ENCODE data around the gene BCO1.

Gene BCO1

DNA sequence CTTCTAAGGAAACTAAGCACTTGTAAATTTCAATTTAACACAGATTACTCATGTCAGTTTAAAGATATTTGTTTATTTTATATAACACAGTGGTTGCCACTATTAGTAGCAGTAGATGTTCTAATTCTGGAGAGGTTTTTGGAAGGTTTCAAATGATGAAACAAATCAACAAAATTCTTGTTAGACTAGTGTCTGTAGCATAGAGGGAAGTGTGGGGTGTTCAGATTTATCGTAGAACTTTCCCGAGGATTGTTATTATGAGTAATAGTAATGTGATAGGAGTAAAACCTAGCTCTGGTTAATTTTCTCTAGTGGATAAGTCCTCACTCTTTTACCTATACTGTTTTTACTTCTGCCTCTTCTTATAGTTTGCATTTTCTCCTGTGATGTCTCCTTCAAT, 82.5 kb downstream of the BCO1 start:
- no peak for DNase-seq

DNA sequence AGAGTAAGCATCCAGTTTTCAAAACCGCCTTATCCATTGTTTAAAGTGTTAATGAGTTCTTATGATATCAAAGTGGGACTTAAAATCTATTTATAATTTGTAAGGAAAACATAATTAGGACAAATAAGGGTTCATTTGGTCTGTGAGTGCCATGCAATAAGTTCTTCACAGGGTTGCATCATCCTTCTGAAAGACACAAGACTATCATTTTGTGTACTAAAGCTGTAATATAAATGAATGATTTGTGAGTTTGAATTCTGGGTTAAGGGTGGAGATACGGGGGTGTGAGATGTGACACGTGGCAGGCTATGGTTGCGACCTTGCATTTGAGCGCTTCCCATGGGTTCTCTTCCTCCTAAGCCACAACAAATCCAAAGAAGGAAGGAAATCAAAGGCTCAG, 83.0 kb downstream of the BCO1 start:
- DNase-seq, result no peak

DNA sequence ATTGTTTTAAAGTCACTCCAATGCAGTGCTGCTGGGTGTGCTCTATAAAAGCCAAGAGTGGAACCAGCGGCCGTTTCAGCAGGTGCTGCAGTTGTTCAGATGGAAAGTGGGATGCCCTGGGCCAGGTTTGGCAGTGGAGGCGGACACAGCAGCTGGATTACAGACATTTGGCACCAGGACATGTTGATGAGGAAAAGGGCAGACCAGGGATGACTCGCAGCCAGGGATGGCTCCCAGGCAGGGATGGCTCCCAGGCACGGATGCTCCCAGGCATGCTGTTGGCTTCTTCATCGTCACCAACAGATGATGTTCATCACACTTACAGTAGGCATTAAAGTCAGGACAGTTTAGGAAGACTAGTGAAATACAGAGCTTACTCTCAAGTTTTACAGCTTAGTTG, 86.3 kb downstream of the BCO1 start:
- DNase-seq, result no peak

DNA sequence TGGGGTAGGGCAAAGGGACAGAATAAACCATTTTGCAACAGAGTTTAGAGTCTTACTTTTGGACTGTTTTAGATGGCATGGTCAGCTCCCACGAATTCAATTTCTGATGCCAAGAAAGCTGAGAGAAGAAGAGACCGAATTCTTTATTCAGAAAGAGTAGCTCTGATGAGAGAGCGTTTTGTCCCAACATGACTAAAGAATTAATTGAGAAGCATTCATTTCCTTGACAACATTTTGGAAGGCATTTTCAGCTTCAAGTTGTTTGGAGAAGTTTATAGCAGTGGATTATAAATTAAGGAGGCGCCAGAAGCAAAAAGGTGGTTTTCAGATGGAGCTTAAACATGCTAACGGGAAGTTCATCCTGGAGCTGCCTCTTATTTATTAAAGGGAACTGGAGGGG, 88.5 kb downstream of the BCO1 start:
- no peak for DNase-seq

DNA sequence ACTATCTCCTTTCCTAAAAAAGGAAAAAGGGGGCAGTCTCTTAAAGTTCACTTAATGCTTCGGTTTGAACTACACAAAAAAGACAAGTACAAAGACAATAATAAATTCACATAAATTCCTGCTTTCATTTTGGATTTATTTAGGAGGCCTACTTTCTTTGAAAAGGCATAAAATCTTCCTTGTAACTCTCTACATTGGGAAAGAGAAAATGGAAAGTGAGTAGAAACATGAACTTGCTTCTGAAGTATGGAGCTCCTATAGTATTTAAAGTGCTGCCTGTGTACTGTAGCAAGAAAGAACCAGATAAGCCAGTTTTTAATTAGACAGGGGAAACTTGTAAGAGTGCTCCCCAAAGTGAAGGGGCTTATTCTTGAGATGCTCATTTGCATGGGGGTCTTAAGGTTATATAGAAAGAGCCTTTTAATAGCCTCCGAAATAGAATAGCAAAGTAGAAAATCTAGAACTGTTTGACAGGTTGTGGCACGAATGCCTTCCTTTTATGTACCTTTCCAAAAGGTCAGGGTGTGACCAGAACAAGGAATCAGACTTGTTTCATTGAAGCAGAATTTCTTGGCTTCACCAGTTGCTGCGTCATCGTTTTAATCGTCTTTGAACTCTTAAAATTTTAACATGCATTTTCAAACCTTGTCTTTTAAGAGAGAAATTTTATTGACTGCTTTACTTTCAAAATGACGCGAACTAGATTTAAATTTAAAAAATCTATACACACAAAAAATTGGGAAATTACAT, 89.1 kb downstream of the BCO1 start:
- no peak for DNase-seq

DNA sequence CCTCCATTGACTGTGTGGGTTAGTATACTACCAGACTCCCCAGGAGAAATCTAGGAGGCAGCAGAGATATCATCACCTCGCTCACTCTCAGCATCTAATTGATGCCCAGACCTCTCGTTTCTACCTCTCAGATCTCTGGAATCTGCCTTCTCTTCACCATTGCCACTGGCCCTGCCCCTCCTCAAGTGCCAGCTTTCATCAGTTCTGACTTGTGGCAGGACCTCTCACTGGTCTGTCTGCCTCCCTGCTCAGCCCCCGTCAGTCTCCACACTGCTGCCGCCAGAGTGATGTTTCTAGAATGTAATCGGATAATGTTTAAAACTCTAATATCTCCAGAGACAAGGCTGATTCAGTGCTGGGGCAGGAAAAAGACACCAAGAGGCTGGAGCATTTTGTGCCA, 91.5 kb downstream of the BCO1 start:
- DNase-seq, result no peak

DNA sequence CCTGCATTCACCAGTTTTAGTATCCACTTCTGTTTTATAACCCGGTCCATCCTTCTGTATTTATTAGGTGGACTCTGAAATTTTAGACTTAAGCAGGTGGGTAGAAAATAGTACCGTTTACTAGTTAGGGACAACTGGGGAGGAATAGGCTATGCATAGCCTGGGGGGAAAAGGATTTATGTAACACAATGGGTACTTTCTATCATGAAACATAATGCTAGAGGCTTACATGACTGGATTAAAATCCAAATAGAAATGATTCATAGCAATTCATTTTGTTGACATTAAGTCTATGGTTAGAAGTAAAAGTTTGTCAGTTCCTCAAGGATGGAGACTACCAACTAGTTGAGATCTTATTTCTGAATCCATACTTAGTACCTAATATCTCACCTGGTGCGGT, 94.9 kb downstream of the BCO1 start:
- DNase-seq, result no peak

DNA sequence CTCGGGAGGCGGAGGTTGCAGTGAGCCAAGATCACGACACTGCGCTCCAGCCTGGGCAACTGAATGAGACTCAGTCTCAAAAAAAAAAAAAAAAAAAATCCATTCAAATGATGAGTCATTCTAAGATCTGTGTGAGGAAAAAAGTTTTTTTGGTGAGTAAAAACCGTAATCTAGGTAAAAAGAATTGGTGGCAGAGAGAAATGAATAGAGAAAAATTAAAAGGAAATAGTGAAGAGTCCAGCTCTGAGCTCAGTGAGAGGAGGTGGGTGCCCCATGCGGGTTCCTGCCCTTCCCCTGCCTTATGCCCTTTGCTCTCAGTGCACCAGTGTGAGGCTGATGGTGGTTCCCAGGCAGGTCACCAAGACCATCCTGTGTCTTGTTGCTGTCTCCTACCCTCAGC, 97.2 kb downstream of the BCO1 start:
- DNase-seq, result no peak

DNA sequence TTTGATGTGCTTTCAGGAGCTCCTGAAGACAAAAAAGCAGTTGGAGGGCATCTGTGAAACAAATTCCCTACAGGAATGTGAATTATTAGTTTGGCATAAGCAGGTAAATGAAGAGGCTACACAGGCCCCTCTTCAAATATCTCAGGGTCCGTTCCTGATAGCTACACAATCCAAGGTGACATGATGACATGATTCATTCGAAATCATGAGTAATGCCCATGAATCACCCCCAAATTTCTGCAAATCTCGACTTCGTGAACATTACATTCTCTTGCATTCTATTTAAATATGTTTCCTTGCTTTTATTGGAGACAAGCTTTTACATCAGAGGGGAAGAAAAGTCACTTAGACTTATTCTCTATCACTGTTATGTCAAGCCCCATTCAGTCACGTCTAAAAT, 98.6 kb downstream of the BCO1 start:
- no peak for DNase-seq

Measured in cerebellar nuclear complex (tissue), 1 donor.